ENCODE data around the gene SOX6.

DNA sequence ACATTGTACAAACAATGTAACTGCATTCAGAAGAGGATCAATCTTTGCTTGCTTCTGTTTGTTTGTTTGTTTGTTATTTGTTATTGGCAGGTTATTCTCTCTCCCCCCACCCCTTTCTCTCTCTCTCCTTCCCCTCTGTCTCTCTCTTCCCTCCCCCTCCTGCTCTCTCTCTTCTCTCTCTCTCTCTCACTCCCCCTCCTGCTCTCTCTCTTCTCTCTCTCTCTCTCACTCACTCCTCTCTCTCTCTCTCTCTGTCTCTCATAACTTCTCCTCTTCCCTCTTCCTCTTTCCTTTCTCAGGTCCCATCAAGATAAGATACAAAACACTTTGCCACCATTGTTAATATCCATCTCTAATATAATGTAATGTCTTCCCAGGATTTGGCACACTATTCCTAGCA, 236.3 kb downstream of the SOX6 start:
- TF ChIP-seq CTCF (IDR thresholded peaks at IDR 0.05), result no peak
- TF ChIP-seq POLR2AphosphoS5 (IDR thresholded peaks at IDR 0.05), result no peak
- no peak for TF ChIP-seq POLR2A (IDR thresholded peaks at IDR 0.05)
